IMR-90 (cell line): ENCODE data around the gene OSBP2. TPM values are rescaled to one million over a fixed set of nuclear protein-coding genes. Genes with fewer than 3 reads are reported as not detected.

Experiments
- ATAC-seq: fragments of 200-7000 bp; cut with Tn5 transposase; 2 replicates; pipeline ENCODE4 v1.9.1; 2020; ENCODE audit warnings: low read depth, mild to moderate bottlenecking, moderate library complexity
- BruUV-seq: library from RNA; stranded (reverse); fragments of 400-500 nt; replicated peaks from 2 replicates; lab custom pipeline; 2021; lab: Mats Ljungman, UMichigan
- CTCF ChIA-PET: fragments of 300-600 bp; formaldehyde crosslinking; extraction: SDS; loops from one replicate; lab custom pipeline; 2021; ENCODE audit warnings: antibody characterized with exemption; lab: Yijun Ruan, JAX
- POLR2A ChIA-PET: fragments of 300-600 bp; sonication (Branson Sonifier 250); formaldehyde crosslinking; loops from one replicate; lab custom pipeline; 2022; ENCODE audit warnings: antibody characterized with exemption; ENCODE audit not compliant: unreplicated experiment; lab: Charles Lee
- DNase-seq: peaks from one replicate; pipeline ENCODE4 v3.0.0; 2013
- H2AFZ ChIP-seq: replicated peaks from 2 replicates; pipeline ENCODE3; 2013; ENCODE audit warnings: low read length, mild to moderate bottlenecking; ENCODE audit not compliant: poor library complexity
- H2AK5ac ChIP-seq: 2 replicates; pipeline ENCODE4 v1.6.1; 2013; ENCODE audit warnings: low read depth, low read length, inconsistent platforms
- H2AK9ac ChIP-seq: replicated peaks from 2 replicates; pipeline ENCODE3; 2013; ENCODE audit warnings: mild to moderate bottlenecking, low read depth, low read length, moderate library complexity; ENCODE audit not compliant: poor library complexity
- H2BK120ac ChIP-seq: 2 replicates; pipeline ENCODE4 v1.6.1; 2013; ENCODE audit warnings: low read depth, low read length, inconsistent platforms
- H2BK15ac ChIP-seq: 3 replicates; pipeline ENCODE4 v1.6.1; 2013; ENCODE audit warnings: low read depth, low read length, inconsistent platforms
- H2BK20ac ChIP-seq: 2 replicates; pipeline ENCODE4 v1.6.1; 2013; ENCODE audit warnings: low read depth, mild to moderate bottlenecking, inconsistent platforms, low read length, moderate library complexity
- H2BK5ac ChIP-seq: 2 replicates; pipeline ENCODE4 v1.6.1; 2013; ENCODE audit warnings: mild to moderate bottlenecking, low read depth, low read length, inconsistent platforms; ENCODE audit not compliant: poor library complexity, severe bottlenecking
- H3K14ac ChIP-seq: replicated peaks from 2 replicates; pipeline ENCODE4 v1.6.1; 2013; ENCODE audit warnings: low read depth, low read length, inconsistent platforms
- H3K18ac ChIP-seq: 2 replicates; pipeline ENCODE4 v1.6.1; 2013; ENCODE audit warnings: low read depth, low read length, control low read depth
- H3K23ac ChIP-seq: 2 replicates; pipeline ENCODE4 v1.6.1; 2013; ENCODE audit warnings: low read depth, low read length, inconsistent platforms
- H3K27ac ChIP-seq: 2 replicates; pipeline ENCODE4 v1.5.1; 2013; ENCODE audit warnings: mild to moderate bottlenecking, control low read depth, low read length; ENCODE audit not compliant: insufficient read depth
- H3K27me3 ChIP-seq: 2 replicates; pipeline ENCODE4 v1.6.1; 2013; ENCODE audit warnings: low read length; ENCODE audit not compliant: control insufficient read depth, insufficient read depth
- H3K36me3 ChIP-seq: 2 replicates; pipeline ENCODE4 v1.6.1; 2013; ENCODE audit warnings: low read length, mixed read lengths; ENCODE audit not compliant: control insufficient read depth, insufficient read depth
- H3K4ac ChIP-seq: 2 replicates; pipeline ENCODE4 v1.6.1; 2013; ENCODE audit warnings: low read depth, low read length, inconsistent platforms
- H3K4me1 ChIP-seq: 2 replicates; pipeline ENCODE4 v1.6.1; 2013; ENCODE audit warnings: low read length, mixed read lengths; ENCODE audit not compliant: control insufficient read depth, insufficient read depth
- H3K4me2 ChIP-seq: 2 replicates; pipeline ENCODE4 v1.6.1; 2013; ENCODE audit warnings: low read depth, mild to moderate bottlenecking, control low read depth, low read length, moderate library complexity
- H3K4me3 ChIP-seq: 2 replicates; pipeline ENCODE4 v1.5.1; 2013; ENCODE audit warnings: low read depth, mild to moderate bottlenecking, control low read depth, low read length, moderate library complexity; ENCODE audit not compliant: insufficient read depth
- H3K56ac ChIP-seq: 2 replicates; pipeline ENCODE4 v1.6.1; 2013; ENCODE audit warnings: low read length, inconsistent platforms; ENCODE audit not compliant: insufficient read depth; ENCODE audit errors: extremely low read depth
- H3K79me1 ChIP-seq, 2 experiments: 2 replicates each; pipeline ENCODE4 v1.6.1; 2013; ENCODE audit warnings: low read length in 2 of 2, inconsistent platforms in 1 of 2, low read depth in 1 of 2
- H3K9ac ChIP-seq: 2 replicates; pipeline ENCODE4 v1.6.1; 2013; ENCODE audit warnings: low read depth, low read length, control low read depth
- H3K9me1 ChIP-seq: 2 replicates; pipeline ENCODE4 v1.6.1; 2013; ENCODE audit warnings: low read length, inconsistent platforms; ENCODE audit not compliant: insufficient read depth
- H3K9me3 ChIP-seq: 2 replicates; pipeline ENCODE4 v1.6.1; 2013; ENCODE audit warnings: low read length; ENCODE audit not compliant: control insufficient read depth, insufficient read depth
- H4K20me1 ChIP-seq: 2 replicates; pipeline ENCODE4 v1.6.1; 2013; ENCODE audit warnings: low read length, inconsistent platforms; ENCODE audit not compliant: insufficient read depth
- H4K5ac ChIP-seq: 2 replicates; pipeline ENCODE4 v1.6.1; 2013; ENCODE audit warnings: mild to moderate bottlenecking, low read depth, low read length, control low read depth
- H4K8ac ChIP-seq, 2 experiments: 2 replicates each; pipeline ENCODE4 v1.6.1; 2013; ENCODE audit warnings: low read depth in 2 of 2, low read length in 2 of 2, control low read depth in 1 of 2, inconsistent platforms in 1 of 2
- H4K91ac ChIP-seq: 2 replicates; pipeline ENCODE4 v1.6.1; 2013; ENCODE audit warnings: low read depth, low read length, inconsistent platforms; ENCODE audit not compliant: insufficient read depth
- BHLHE40 ChIP-seq: fragments of 150-350 bp; IDR thresholded peaks from 2 replicates; pipeline ENCODE4 v1.6.1; 2016; ENCODE audit warnings: mild to moderate bottlenecking, low read depth, low read length
- CEBPB ChIP-seq: IDR thresholded peaks from 2 replicates; pipeline ENCODE4 v1.6.1; 2012; ENCODE audit warnings: low read depth, low read length, improper control_type of control experiment
- FOS ChIP-seq: fragments of 150-350 bp; IDR thresholded peaks from 2 replicates; pipeline ENCODE4 v1.6.1; 2016; ENCODE audit warnings: low read depth, low read length
- MAFK ChIP-seq: IDR thresholded peaks from 2 replicates; pipeline ENCODE4 v1.6.1; 2012; ENCODE audit warnings: low read depth, low read length, improper control_type of control experiment
- MAZ ChIP-seq: IDR thresholded peaks from 2 replicates; pipeline ENCODE4 v1.6.1; 2012; ENCODE audit warnings: low read depth, mild to moderate bottlenecking, low read length, improper control_type of control experiment, moderate library complexity, borderline replicate concordance
- MXI1 ChIP-seq: IDR thresholded peaks from 2 replicates; pipeline ENCODE4 v1.6.1; 2012; ENCODE audit warnings: low read depth, mild to moderate bottlenecking, low read length, moderate library complexity, borderline replicate concordance
- NFE2L2 ChIP-seq: fragments of 150-350 bp; IDR thresholded peaks from 2 replicates; pipeline ENCODE4 v1.6.1; 2016; ENCODE audit warnings: low read depth, mild to moderate bottlenecking, low read length
- POLR2A ChIP-seq: IDR thresholded peaks from 2 replicates; pipeline ENCODE4 v1.6.1; 2012; ENCODE audit warnings: mild to moderate bottlenecking, low read depth, low read length
- RCOR1 ChIP-seq: IDR thresholded peaks from 2 replicates; pipeline ENCODE4 v1.6.1; 2012; ENCODE audit warnings: mild to moderate bottlenecking, low read length, improper control_type of control experiment; ENCODE audit not compliant: insufficient replicate concordance
- SMC3 ChIP-seq: fragments of 150-350 bp; IDR thresholded peaks from 2 replicates; pipeline ENCODE4 v1.6.1; 2016; ENCODE audit warnings: low read depth, mild to moderate bottlenecking, antibody characterized with exemption, low read length, moderate library complexity
- WGBS, 2 experiments: methylation state at CpG; one replicate each; pipeline versions ENCODE4 v1.1.5 to v1.1.7; 2013; ENCODE audit warnings: missing lambda C conversion rate in 2 of 2; ENCODE audit not compliant: insufficient read length in 1 of 2; ENCODE audit errors: extremely low coverage in 2 of 2; 5-methylcytosine and 5-hydroxymethylcytosine counted together
- dilution Hi-C: fragments of 300-500 bp; cut with HindIII; formaldehyde crosslinking; loops from one replicate; pipeline ENCODE4 v1.14.3; 2018; ENCODE audit warnings: low sequenced_read_pairs; ENCODE audit not compliant: unreplicated experiment
- in situ Hi-C: fragments of 300-500 bp; cut with MboI; formaldehyde crosslinking; loops from 3 replicates; pipeline ENCODE4 v1.14.3; 2019; ENCODE audit warnings: low sequenced_read_pairs, inconsistent platforms, mixed read lengths
- intact Hi-C: fragments of 100-400 bp; cut with micrococcal nuclease; formaldehyde crosslinking; loops from 2 replicates; pipeline ENCODE4 v1.10.0; 2022
- polyA plus RNA-seq, 3 experiments: library from polyadenylated mRNA; depleted of rRNA; stranded (reverse); fragments of >200 nt; gene quantifications; 2 replicates each; pipeline ENCODE4 v1.2.3, GENCODE V29; 2012; ENCODE audit warnings: low replicate concordance in 1 of 3
- total RNA-seq: library from RNA; depleted of rRNA; stranded (reverse); fragments of >200 nt; gene quantifications from 2 replicates; pipeline ENCODE4 v1.2.3, GENCODE V29; 2012
- TF ChIP-seq, protein P1 (sequence below): fragments of 150-350 bp; IDR thresholded peaks from 2 replicates; pipeline ENCODE4 v1.6.1; 2016; ENCODE audit warnings: low read depth, mild to moderate bottlenecking, low read length, moderate library complexity, borderline replicate concordance
- TF ChIP-seq, protein P2 (sequence below): conservative IDR thresholded peaks from 2 replicates; pipeline ENCODE4 v1.5.1; 2012; ENCODE audit warnings: mild to moderate bottlenecking, low read depth, low read length, improper control_type of control experiment

OSBP2 gene
- total and polyA plus RNA-seq, 2 of the 4 experiments (the other 2 are of a cell fraction): 1.8 to 2.2 TPM

DNA sequence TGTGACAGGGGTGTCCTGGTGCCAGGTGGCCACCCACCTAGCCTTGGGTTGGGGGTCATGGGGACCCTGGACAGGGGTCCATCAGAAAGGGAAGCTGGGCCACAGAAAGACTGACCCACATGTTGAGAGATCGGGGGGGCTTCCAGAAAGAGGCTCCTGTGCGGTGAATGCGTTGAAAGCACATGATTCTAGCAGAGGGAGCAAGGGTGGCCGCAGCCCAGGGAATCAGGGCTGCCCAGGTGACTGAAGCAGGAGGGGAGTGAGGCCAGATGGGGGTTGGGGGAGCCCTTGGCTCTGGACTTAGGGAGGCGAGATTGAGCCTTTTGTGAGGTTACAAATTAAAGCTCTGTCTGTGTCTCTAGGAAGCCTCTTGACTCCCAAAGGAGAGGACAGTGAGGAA is 193.2 kb downstream of the OSBP2 start:
- Histone ChIP-seq H2BK5ac (no peak overlapping the region), H4K91ac (no peak overlapping the region), H3K4me3 (no peak overlapping the region), H2AK9ac (no peak overlapping the region), H3K9me3 (no peaks in the 10 kb centered on the region), H3K4ac (no peak overlapping the region), H2BK120ac (no peak overlapping the region), H3K27me3 (no peaks in the 10 kb centered on the region; the same call in 1 of the 2 replicates), H4K20me1 (0 out of 2 replicates have a peak, but pooled peaks cover 3% of the 10 kb centered on the region), H2AK5ac (no peak overlapping the region), H3K4me1 (no peaks in the 10 kb centered on the region), H4K8ac (no peak overlapping the region), H2BK20ac (no peak overlapping the region), H3K14ac (no peak overlapping the region), H3K9ac (no peak overlapping the region), H3K4me2 (no peak overlapping the region), H3K18ac (no peak overlapping the region), H3K27ac (no peak overlapping the region), H4K5ac (no peak overlapping the region), H2AFZ (no peak overlapping the region), H3K9me1 (no peaks in the 10 kb centered on the region), H3K56ac (no peak overlapping the region), H3K36me3 (no peaks in the 10 kb centered on the region), H3K23ac (no peak overlapping the region), H2BK15ac (no peak overlapping the region), H3K79me1 (no peaks in the 10 kb centered on the region)
- ATAC-seq (no peak), DNase-seq (no peak)
- in situ Hi-C loops (no loop called here), intact Hi-C loops (no loop called here), dilution Hi-C loops (no loop called here)
- POLR2A ChIA-PET: no interaction called here
- CTCF ChIA-PET: interaction anchor here (0.5 kb wide), 1 partner anchor 25 kb away, joined by 3 read pairs; no protein-coding TSS in a partner anchor
- WGBS, 2 experiments: 100% methylated on average over 2 of the region's 5 CpGs; no CpG with 5 or more reads in 1 of the 2 experiments
- TF ChIP-seq RCOR1 (no peak), MXI1 (no peak), MAZ (no peak), NFE2L2 (no peak), MAFK (no peak), POLR2A (no peak), FOS (no peak), BHLHE40 (no peak), SMC3 (no peak), CEBPB (no peak)
- TF ChIP-seq, protein P1, sequence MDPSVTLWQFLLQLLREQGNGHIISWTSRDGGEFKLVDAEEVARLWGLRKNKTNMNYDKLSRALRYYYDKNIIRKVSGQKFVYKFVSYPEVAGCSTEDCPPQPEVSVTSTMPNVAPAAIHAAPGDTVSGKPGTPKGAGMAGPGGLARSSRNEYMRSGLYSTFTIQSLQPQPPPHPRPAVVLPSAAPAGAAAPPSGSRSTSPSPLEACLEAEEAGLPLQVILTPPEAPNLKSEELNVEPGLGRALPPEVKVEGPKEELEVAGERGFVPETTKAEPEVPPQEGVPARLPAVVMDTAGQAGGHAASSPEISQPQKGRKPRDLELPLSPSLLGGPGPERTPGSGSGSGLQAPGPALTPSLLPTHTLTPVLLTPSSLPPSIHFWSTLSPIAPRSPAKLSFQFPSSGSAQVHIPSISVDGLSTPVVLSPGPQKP: no peak
- TF ChIP-seq, protein P2, sequence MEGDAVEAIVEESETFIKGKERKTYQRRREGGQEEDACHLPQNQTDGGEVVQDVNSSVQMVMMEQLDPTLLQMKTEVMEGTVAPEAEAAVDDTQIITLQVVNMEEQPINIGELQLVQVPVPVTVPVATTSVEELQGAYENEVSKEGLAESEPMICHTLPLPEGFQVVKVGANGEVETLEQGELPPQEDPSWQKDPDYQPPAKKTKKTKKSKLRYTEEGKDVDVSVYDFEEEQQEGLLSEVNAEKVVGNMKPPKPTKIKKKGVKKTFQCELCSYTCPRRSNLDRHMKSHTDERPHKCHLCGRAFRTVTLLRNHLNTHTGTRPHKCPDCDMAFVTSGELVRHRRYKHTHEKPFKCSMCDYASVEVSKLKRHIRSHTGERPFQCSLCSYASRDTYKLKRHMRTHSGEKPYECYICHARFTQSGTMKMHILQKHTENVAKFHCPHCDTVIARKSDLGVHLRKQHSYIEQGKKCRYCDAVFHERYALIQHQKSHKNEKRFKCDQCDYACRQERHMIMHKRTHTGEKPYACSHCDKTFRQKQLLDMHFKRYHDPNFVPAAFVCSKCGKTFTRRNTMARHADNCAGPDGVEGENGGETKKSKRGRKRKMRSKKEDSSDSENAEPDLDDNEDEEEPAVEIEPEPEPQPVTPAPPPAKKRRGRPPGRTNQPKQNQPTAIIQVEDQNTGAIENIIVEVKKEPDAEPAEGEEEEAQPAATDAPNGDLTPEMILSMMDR: no peak
- no TSS peak for BruUV-seq
